Measurements from ENCODE around the gene TRPM5. TPM values are rescaled to one million over a fixed set of nuclear protein-coding genes. Genes with fewer than 3 reads are reported as not detected.

The TRPM5 gene
- total RNA-seq, 4 donors from 2014 or later: 0.21 TPM; not detected in 3

GRCh38 chr11:2448661-2449547 lies 4.6 kb upstream of the TRPM5 start:
- no peak overlapping the region for H3K4me3 ChIP-seq
- intact Hi-C loops (cut with DNase I; ENCODE audit: low total_unique reads): no loop called here
- no peak overlapping the region for H3K27ac ChIP-seq
- TF ChIP-seq POLR2A (IDR thresholded peaks at IDR 0.05) (no peak), CTCF (IDR thresholded peaks at IDR 0.05) (no peak)
- no peaks in the 10 kb centered on the region for H3K4me1 ChIP-seq
- no peaks in the 10 kb centered on the region for H3K9me3 ChIP-seq
- H3K36me3 ChIP-seq: no peaks in the 10 kb centered on the region
- H3K27me3 ChIP-seq: no peaks in the 10 kb centered on the region
- no peak for DNase-seq

- Histone ChIP-seq H3K27ac (no peak overlapping the region), H3K4me3 (no peak overlapping the region), H3K36me3 (no peaks in the 10 kb centered on the region), H3K4me1 (no peaks in the 10 kb centered on the region), H3K27me3 (no peaks in the 10 kb centered on the region), H3K9me3 (no peaks in the 10 kb centered on the region)
- intact Hi-C loops (cut with DNase I; ENCODE audit: low total_unique reads): no loop called here
- no peak for DNase-seq
- TF ChIP-seq POLR2A (IDR thresholded peaks at IDR 0.05): no peak
- TF ChIP-seq CTCF (IDR thresholded peaks at IDR 0.05): no peak
Observed at GRCh38 chr11:2447951-2448650, 3.8 kb upstream of the TRPM5 start.

GRCh38 chr11:2447253-2447950 lies 3.1 kb upstream of the TRPM5 start:
- TF ChIP-seq POLR2A (IDR thresholded peaks at IDR 0.05) (no peak), CTCF (IDR thresholded peaks at IDR 0.05) (no peak)
- H3K9me3 ChIP-seq: no peaks in the 10 kb centered on the region
- intact Hi-C loops (cut with DNase I; ENCODE audit: low total_unique reads): no loop called here
- no peaks in the 10 kb centered on the region for H3K36me3 ChIP-seq
- no peaks in the 10 kb centered on the region for H3K27me3 ChIP-seq
- no peaks in the 10 kb centered on the region for H3K4me1 ChIP-seq
- H3K4me3 ChIP-seq: no peak overlapping the region
- no peak for DNase-seq
- no peak overlapping the region for H3K27ac ChIP-seq

GRCh38 chr11:2446590-2447252 lies 2.4 kb upstream of the TRPM5 start:
- H3K36me3 ChIP-seq: no peaks in the 10 kb centered on the region
- no peak overlapping the region for H3K4me3 ChIP-seq

More at GRCh38 chr11:2446590-2447252, 2.4 kb upstream of the TRPM5 start:
- TF ChIP-seq CTCF (IDR thresholded peaks at IDR 0.05) (no peak), POLR2A (IDR thresholded peaks at IDR 0.05) (no peak)
- H3K27ac ChIP-seq: no peak overlapping the region
- no peaks in the 10 kb centered on the region for H3K4me1 ChIP-seq
- H3K9me3 ChIP-seq: no peaks in the 10 kb centered on the region
- no peak for DNase-seq
- H3K27me3 ChIP-seq: no peaks in the 10 kb centered on the region
- intact Hi-C loops (cut with DNase I; ENCODE audit: low total_unique reads): no loop called here

Measured in uterus (tissue), 4 donors.